ENCODE results near the gene ENKUR.
"Not testable (repeated sequence)": the region's sequence is repeated elsewhere in the genome, so short reads cannot be mapped to it uniquely, and the experiment has no call there.

Gene ENKUR

DNA sequence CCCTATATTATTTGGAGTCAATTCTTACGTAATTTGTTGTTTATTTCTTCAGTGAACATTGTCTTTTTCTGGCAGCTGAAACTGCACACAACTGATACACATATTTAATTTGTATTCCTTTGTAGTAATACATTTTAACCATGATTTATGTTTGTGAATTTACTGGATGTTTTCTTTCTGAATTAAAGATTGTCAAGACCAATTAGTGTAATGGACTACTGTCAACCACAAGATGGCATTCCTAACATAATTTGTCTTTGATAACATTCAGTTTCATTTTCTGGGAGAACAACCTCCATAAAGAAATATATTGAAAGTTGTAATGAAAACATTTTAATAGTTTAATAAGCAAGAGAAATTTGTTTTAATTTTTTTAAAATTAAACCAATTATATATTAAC is 10.5 kb upstream of the ENKUR start:
- Histone ChIP-seq H3K9me3 (no peaks in the 10 kb centered on the region), H3K36me3 (no peaks in the 10 kb centered on the region), H3K4me1 (no peaks in the 10 kb centered on the region)

DNA sequence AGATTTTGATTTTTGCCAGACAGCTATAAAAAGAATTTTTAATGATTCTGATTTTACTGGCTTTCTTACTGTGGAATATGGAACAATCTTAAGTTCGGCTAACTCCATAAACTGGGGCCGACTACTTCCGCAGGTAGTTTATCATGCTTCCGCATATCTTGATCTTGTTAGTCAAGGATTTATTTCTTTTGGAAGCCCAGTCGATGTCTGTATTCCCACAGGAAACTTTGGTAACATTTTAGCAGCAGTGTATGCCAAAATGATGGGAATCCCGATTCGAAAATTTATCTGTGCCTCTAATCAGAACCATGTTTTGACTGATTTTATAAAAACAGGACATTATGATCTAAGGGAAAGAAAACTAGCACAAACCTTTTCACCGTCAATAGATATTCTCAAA is 8.6 kb upstream of the ENKUR start:
- no peak for TF ChIP-seq Cebpa-rat (IDR thresholded peaks at IDR 0.05)
- Histone ChIP-seq H3K9me3 (no peaks in the 10 kb centered on the region), H4K20me1 (no peaks in the 10 kb centered on the region), H3K27ac (no peak overlapping the region), H3K36me3 (no peaks in the 10 kb centered on the region), H3K27me3 (no peaks in the 10 kb centered on the region), H3K4me1 (no peaks in the 10 kb centered on the region), H3K4me3 (no peak overlapping the region), H3K9ac (no peak overlapping the region), H3K4me2 (no peak overlapping the region)

More for the DNA sequence above, 10.5 kb upstream of the ENKUR start:
- H3K4me2 ChIP-seq, result no peak overlapping the region
- H4K20me1 ChIP-seq, result no peaks in the 10 kb centered on the region
- H3K4me3 ChIP-seq, result no peak overlapping the region
- H3K27me3 ChIP-seq, result no peaks in the 10 kb centered on the region
- no peak overlapping the region for H3K9ac ChIP-seq
- no peak for TF ChIP-seq Cebpa-rat (IDR thresholded peaks at IDR 0.05)
- H3K27ac ChIP-seq, result no peak overlapping the region

DNA sequence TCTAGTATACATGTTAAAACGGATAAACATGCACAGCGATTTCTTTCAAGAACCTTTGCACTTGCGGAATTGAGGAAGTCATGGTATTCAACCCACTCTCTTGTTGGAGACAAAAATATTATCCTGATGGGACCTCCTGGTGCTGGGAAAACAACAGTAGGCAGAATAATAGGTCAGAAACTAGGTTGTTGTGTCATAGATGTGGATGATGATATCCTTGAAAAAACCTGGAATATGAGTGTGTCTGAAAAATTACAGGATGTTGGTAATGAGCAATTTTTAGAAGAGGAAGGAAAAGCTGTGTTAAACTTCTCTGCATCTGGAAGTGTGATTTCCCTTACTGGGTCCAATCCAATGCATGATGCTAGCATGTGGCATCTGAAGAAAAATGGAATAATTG is 7.3 kb upstream of the ENKUR start:
- Histone ChIP-seq H3K9ac (no peak overlapping the region), H3K4me1 (peaks cover 1% of the 10 kb centered on the region), H4K20me1 (no peaks in the 10 kb centered on the region), H3K27ac (no peak overlapping the region), H3K36me3 (no peaks in the 10 kb centered on the region), H3K4me3 (no peak overlapping the region), H3K27me3 (no peaks in the 10 kb centered on the region), H3K4me2 (no peak overlapping the region), H3K9me3 (no peaks in the 10 kb centered on the region)
- no peak for TF ChIP-seq Cebpa-rat (IDR thresholded peaks at IDR 0.05)

DNA sequence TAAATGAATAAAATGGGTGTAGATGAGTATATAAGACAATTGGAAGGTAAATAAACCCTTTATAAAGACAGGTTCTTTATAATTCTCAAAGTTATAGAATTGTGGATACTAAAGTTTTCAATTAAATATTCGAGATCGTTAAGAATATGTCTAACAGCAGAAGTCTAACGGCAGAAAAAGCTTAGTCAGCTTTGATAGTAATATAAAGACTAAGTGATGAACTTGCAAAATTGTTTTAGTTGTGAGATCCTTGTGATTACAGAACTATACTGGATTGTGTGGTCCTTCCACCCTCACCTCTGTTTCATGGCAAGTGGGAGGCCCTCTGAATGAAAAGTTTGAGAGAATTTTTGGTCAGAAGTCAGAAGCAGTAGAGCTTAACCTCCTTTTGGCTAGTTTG is 2.7 kb upstream of the ENKUR start:
- Histone ChIP-seq H4K20me1 (no peaks in the 10 kb centered on the region), H3K4me2 (no peak overlapping the region), H3K36me3 (no peaks in the 10 kb centered on the region), H3K27me3 (no peaks in the 10 kb centered on the region), H3K27ac (no peak overlapping the region), H3K4me1 (peaks cover 20% of the 10 kb centered on the region), H3K4me3 (no peak overlapping the region), H3K9me3 (no peaks in the 10 kb centered on the region), H3K9ac (no peak overlapping the region)
- no peak for TF ChIP-seq Cebpa-rat (IDR thresholded peaks at IDR 0.05)

DNA sequence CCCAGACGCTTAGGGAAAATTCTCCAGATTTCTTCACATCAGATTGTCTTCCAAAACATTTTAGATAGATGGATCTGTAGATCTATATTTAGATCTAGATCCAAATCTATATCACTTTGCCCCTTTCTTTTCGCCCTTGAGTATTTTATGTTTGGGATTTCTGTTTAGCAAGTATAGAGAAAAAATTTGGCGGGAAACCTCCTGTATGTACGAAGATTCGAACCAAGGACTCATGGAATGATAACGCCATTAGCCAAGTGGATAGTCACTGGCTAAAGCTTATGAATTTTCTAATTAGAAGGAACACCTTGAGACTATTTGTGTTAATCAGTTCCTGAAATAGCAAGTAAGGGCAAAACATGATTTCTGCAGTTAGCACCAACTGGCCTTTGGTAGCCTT is 1.7 kb upstream of the ENKUR start:
- Histone ChIP-seq H3K4me3 (peak overlapping the region; percentile 76), H3K9me3 (no peaks in the 10 kb centered on the region), H3K4me1 (peaks cover 20% of the 10 kb centered on the region), H3K9ac (peak overlapping the region; percentile 87), H3K27me3 (no peaks in the 10 kb centered on the region), H3K4me2 (peak overlapping the region; percentile 88), H3K27ac (peak overlapping the region; percentile 90), H3K36me3 (no peaks in the 10 kb centered on the region), H4K20me1 (no peaks in the 10 kb centered on the region)
- TF ChIP-seq Cebpa-rat (IDR thresholded peaks at IDR 0.05), result no peak

DNA sequence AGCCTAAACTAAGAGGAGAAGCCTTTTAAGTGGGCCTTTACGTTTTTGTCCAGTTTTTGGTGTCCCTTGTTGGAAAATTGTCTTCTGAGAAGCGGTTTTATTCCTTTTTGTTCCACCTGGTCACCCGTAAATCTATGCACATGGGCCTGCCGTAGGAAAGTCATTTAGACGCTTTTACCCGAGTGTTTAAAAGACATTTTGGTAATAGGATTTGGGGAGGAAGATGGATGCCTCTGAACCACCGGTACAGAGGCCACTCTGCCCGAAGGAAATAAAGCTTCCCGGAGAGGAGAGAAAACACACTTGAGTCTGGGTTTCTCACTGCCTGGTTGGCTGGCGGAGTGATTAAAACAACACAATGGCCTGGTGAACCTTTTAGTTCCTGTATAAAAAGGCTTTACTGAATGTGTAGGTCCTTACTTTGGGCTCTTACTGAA is 1.2 kb upstream of the ENKUR start:
- H3K27ac ChIP-seq, result peak overlapping the region; percentile 90

DNA sequence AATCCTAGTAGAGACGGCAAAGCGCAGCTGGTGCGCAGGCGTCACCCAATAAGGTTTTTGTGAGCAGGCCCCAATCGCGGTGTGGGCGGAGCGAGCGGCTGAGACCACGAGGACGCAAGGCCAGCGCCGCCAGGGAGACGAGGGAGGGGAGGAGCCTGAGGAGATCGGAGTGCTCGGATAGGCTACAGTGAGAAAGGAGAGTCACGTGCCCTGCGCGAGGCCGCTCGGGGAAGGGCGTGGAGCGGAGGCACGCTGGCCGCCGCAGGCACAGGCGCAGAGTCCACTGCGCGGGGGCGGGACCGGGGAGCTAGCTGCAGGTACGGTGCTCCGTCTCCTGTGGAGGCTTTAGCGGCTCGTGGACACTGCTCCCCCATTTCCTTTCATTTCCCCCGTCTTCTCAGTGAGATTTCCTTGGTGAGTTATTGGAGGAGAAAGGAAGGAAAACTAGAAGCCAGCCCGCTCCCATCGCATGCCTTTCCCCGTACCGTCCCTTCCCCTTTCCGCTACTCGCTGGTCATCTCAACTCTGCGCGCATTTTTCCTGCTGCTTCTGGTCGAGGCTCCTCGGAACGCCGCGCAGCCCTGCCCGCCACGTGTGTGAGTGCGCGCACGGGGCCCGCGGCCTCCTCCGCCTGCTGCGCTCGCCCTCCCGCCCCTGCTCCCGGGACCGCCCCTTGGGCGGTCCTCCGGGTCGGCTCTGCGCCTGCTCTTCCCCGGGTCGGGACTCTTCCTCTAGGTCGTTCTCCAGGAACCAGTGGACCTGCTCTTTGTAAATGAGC is 607 bp upstream of the ENKUR start, which contains the start of gene THNSL1:
Gene THNSL1, plus strand, starts transcription at position 237 of the 778 bp plus-strand sequence. CDS start 6,612 bp downstream, outside the sequence.
- no peak for TF ChIP-seq Cebpa-rat (IDR thresholded peaks at IDR 0.05)
- H3K36me3 ChIP-seq, result no peaks in the 10 kb centered on the region
- H3K4me3 ChIP-seq, result peak within 1 kb of the TSS; percentile 76
- H3K4me2 ChIP-seq, result peak within 1 kb of the TSS; percentile 88
- no peaks in the 10 kb centered on the region for H3K27me3 ChIP-seq
- H3K9me3 ChIP-seq, result peaks cover 6% of the 10 kb centered on the region; the same call in 1 of the 2 replicates
- H3K27ac ChIP-seq, result peak within 1 kb of the TSS; percentile 90
- peaks cover 20% of the 10 kb centered on the region for H3K4me1 ChIP-seq
- no peaks in the 10 kb centered on the region for H4K20me1 ChIP-seq
- H3K9ac ChIP-seq, result peak within 1 kb of the TSS; percentile 87

More for the DNA sequence above, 1.2 kb upstream of the ENKUR start:
- peak overlapping the region; percentile 87 for H3K9ac ChIP-seq
- no peaks in the 10 kb centered on the region for H3K36me3 ChIP-seq
- TF ChIP-seq Cebpa-rat (IDR thresholded peaks at IDR 0.05), result no peak
- peak overlapping the region; percentile 76 for H3K4me3 ChIP-seq
- peaks cover 2% of the 10 kb centered on the region; the same call in 1 of the 2 replicates for H3K9me3 ChIP-seq
- peak overlapping the region; percentile 88 for H3K4me2 ChIP-seq
- no peaks in the 10 kb centered on the region for H3K27me3 ChIP-seq
- H3K4me1 ChIP-seq, result peaks cover 20% of the 10 kb centered on the region
- H4K20me1 ChIP-seq, result no peaks in the 10 kb centered on the region

DNA sequence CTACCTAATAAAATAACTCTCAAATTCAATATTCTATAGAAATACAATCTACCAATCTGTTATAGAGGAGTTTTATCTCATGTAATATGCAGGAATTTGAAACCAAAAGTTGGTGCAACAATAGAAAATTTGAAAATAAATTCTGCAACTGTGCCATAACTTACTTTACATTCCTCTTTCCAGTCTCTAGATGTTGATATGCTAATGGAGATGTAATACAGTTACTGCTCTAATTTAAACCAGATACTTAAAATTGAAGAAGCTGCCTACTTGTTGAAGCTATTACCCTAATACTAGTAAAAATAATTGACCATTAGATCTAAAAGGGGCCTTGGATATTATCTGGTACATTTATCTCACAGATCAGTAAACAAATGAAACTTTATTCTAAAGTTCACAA is 1.4 kb downstream of the ENKUR start:
- H3K4me2 ChIP-seq, result no peak overlapping the region
- peaks cover 6% of the 10 kb centered on the region; the same call in 1 of the 2 replicates for H3K9me3 ChIP-seq
- H3K4me3 ChIP-seq, result no peak overlapping the region
- no peaks in the 10 kb centered on the region for H3K36me3 ChIP-seq
- no peak overlapping the region for H3K9ac ChIP-seq
- no peaks in the 10 kb centered on the region for H4K20me1 ChIP-seq
- H3K4me1 ChIP-seq, result peaks cover 20% of the 10 kb centered on the region
- no peaks in the 10 kb centered on the region for H3K27me3 ChIP-seq
- no peak overlapping the region for H3K27ac ChIP-seq
- no peak for TF ChIP-seq Cebpa-rat (IDR thresholded peaks at IDR 0.05)

DNA sequence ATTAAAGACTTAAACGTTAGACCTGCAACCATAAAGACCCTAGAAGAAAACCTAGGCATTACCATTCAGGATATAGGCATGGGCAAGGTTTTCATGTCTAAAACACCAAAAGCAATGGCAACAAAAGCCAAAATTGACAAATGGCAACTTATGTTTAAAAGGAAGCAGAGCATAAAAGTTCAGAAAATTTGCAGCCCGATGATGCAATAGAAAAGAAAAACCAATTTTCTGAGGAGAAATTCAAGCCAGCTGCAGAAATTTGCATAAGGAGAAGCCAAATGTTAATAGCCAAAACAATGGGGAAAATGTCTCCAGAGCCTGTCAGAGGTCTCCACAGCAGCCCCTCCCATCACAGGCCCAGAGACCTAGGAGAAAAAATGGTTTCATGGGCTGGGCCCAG is 4.4 kb downstream of the ENKUR start:
- H4K20me1 ChIP-seq, H3K36me3 ChIP-seq, H3K27ac ChIP-seq, H3K9ac ChIP-seq, H3K4me2 ChIP-seq, H3K9me3 ChIP-seq, H3K27me3 ChIP-seq, H3K4me3 ChIP-seq, H3K4me1 ChIP-seq: not testable (repeated sequence)

DNA sequence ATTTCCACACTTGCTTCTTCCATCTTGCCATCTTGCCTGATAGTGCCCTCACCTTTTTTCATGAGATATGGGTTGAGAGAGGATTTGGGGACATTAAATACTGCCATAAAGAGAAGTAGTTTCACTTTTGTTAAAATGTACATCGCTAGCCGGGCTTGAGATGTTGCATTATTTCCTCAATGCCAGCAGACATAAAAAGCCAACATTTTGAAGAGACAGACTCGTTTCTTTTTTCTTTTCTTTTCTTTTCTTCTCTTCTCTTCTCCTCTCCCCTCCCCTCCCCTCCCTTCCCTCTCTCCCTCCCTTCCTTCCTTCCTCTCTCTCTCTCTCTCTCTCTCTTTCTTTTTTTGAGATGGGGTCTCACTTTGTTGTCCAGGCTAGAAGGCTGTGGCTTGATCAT is 17.9 kb downstream of the ENKUR start:
- Histone ChIP-seq H3K4me1 (no peaks in the 10 kb centered on the region), H3K9me3 (peaks cover 10% of the 10 kb centered on the region; the same call in 1 of the 2 replicates), H3K4me3 (no peak overlapping the region), H3K4me2 (no peak overlapping the region), H3K27ac (no peak overlapping the region), H4K20me1 (no peaks in the 10 kb centered on the region), H3K9ac (no peak overlapping the region), H3K36me3 (no peaks in the 10 kb centered on the region), H3K27me3 (no peaks in the 10 kb centered on the region)
- TF ChIP-seq Cebpa-rat (IDR thresholded peaks at IDR 0.05), result no peak

All from BLaER1 (cell line).